Suprapubic skin (tissue), 4 donors: Measurements from ENCODE around the gene GPR52.

Source experiments
- CTCF ChIP-seq, 2 donors: fragments of 200-600 bp in 1 of 2; fragments of 450-650 bp in 1 of 2; sonication (generic) in 1 of 2; IDR thresholded peaks; one replicate each; pipeline ENCODE4 v1.5.1; 2016 to 2019; ENCODE audit warnings: antibody characterized with exemption in 2 of 2, mild to moderate bottlenecking in 1 of 2, moderate library complexity in 1 of 2
- EP300 ChIP-seq: sonication (generic); formaldehyde crosslinking; IDR thresholded peaks from one replicate; pipeline ENCODE4 v1.6.1; 2017; ENCODE audit warnings: antibody characterized with exemption
- POLR2A ChIP-seq, 2 donors: fragments of 450-650 bp; IDR thresholded peaks; one replicate each; pipeline ENCODE4 v1.6.1; 2017; ENCODE audit warnings: antibody characterized with exemption in 2 of 2, mild to moderate bottlenecking in 2 of 2, moderate library complexity in 2 of 2
- POLR2AphosphoS5 ChIP-seq, 3 donors: sonication (generic); formaldehyde crosslinking; IDR thresholded peaks; one replicate each; pipeline ENCODE4 v1.6.1; 2017; ENCODE audit warnings: antibody characterized with exemption in 3 of 3

- no peak for TF ChIP-seq POLR2AphosphoS5 (IDR thresholded peaks at IDR 0.05)
- TF ChIP-seq CTCF (IDR thresholded peaks at IDR 0.05) = no peak
- no peak for TF ChIP-seq POLR2A (IDR thresholded peaks at IDR 0.05)
- no peak for TF ChIP-seq EP300
Observed at GRCh38 chr1:174413632-174414031, 34.1 kb upstream of the GPR52 start.
